GM12864 (cell line): ENCODE data around the gene SMAD7.
"Not testable (repeated sequence)": the region's sequence is repeated elsewhere in the genome, so short reads cannot be mapped to it uniquely, and the experiment has no call there.

ENCODE experiments used
- DNase-seq: peaks from one replicate; pipeline ENCODE4 v3.0.0-alpha.2; 2011; ENCODE audit warnings: low read depth
- H3K4me3 ChIP-seq: 2 replicates; pipeline ENCODE4 v1.5.1; 2011; ENCODE audit warnings: mild to moderate bottlenecking, low read depth, low read length, control low read depth
- CTCF ChIP-seq: IDR thresholded peaks from 2 replicates; pipeline ENCODE4 v1.5.1; 2011; ENCODE audit warnings: low read depth, mild to moderate bottlenecking, moderate library complexity, low read length, control low read depth, inconsistent platforms; ENCODE audit errors: missing control alignments

SMAD7 gene

GRCh38 chr18:48874701-48875162 is 76.0 kb downstream of the SMAD7 start:
- DNase-seq = no peak
- H3K4me3 ChIP-seq = no peak overlapping the region
- TF ChIP-seq CTCF = no peak

- no peak overlapping the region for H3K4me3 ChIP-seq
- no peak for TF ChIP-seq CTCF
- no peak for DNase-seq
Observed at GRCh38 chr18:48874233-48874632, 76.5 kb downstream of the SMAD7 start.

GRCh38 chr18:48872234-48873145 is 78.3 kb downstream of the SMAD7 start:
- DNase-seq = no peak
- TF ChIP-seq CTCF = no peak
- H3K4me3 ChIP-seq = no peak overlapping the region

- no peak for DNase-seq
- no peak for TF ChIP-seq CTCF
- no peak overlapping the region for H3K4me3 ChIP-seq
Observed at GRCh38 chr18:48871391-48872166, 79.2 kb downstream of the SMAD7 start.

- not testable (repeated sequence) for DNase-seq, H3K4me3 ChIP-seq
Observed at GRCh38 chr18:48870926-48871325, 79.8 kb downstream of the SMAD7 start.
